NCI-H2029 (cell line): ENCODE measurements around the gene ARHGAP42.
A peak's percentile ranks its signal among the peaks of the same experiment; 100 is the strongest.

Experiments used
- DNase-seq: peaks from one replicate; lab custom pipeline; 2025; lab: John Stamatoyannopoulos, UW

ARHGAP42 gene

GRCh38 chr11:101022256-101022655 is 335.2 kb downstream of the ARHGAP42 start:
- DNase-seq: no peak

DNA sequence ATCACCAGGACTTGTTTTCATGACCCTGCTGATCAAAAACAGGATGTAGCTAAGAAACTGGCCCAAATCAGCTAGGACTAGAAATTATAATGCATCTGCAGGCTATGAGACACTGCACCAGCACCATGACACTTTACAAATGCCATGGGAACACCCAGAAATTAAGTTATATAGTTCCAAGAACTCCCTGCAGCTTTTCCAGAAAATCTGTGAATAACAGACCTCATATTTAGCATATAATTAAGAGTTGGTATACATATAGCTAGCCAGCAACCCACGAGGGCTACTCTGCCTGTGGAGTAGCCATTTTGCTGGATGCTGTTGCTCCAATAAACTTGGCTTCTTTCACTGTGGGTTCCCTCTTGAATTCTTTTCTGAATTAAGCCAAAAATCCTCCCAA is 341.6 kb downstream of the ARHGAP42 start:
- no peak for DNase-seq

- no peak for DNase-seq
These were observed 342.9 kb downstream of the ARHGAP42 start for GRCh38 chr11:101030015-101030414.

GRCh38 chr11:101030692-101031091 is 343.6 kb downstream of the ARHGAP42 start:
- DNase-seq: no peak

DNA sequence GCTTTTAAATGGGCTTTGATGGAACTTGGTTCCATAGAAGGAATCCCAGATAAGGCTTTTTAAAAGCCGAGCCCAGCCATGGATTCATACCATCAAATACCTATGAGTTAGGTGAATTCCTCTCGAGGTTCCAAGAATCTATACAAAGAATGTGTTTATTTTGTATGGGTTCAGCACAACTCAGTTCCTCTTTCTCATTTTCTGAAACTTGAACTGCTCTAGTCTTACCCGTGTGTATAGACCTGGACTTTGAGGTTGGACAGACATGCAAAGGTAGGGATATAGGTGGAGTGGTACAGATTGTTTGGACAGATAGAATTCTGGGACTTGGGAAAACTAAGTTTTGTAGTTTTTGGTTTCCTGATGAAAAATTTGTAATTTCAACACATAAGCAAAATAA is 344.6 kb downstream of the ARHGAP42 start:
- no peak for DNase-seq

DNA sequence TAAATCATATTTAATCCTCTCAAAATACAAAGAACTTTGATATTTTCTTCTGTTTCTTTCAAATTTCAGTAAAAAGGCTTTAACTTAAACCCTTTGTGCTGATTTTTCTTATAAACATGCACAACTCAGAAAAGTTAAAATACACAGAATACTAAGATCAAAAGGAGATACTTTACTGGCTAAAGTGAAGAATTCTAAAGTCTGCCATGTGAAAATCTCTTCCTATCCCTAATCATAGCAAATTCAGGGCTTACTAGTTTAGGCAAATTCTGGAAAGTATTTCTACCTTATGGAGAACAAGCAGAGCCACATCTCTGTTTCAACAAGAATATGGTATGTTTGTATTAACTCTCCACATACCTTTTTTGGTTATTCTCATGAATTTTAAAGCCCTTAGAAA is 345.9 kb downstream of the ARHGAP42 start:
- no peak for DNase-seq

GRCh38 chr11:101034076-101034475 is 347.0 kb downstream of the ARHGAP42 start:
- peak; percentile 35 for DNase-seq

GRCh38 chr11:101035872-101036271 is 348.8 kb downstream of the ARHGAP42 start:
- no peak for DNase-seq
